K562 (cell line): ENCODE results near the gene FCHSD1. TPM values are rescaled to one million over a fixed set of nuclear protein-coding genes. Genes with fewer than 3 reads are reported as not detected.

Source experiments
- ARID4B ChIP-seq: sonication (generic); formaldehyde crosslinking; IDR thresholded peaks from 2 replicates; pipeline ENCODE4 v1.8.0; 2022; ENCODE audit warnings: mild to moderate bottlenecking, missing genetic modification reagents
- ARNT ChIP-seq, 2 experiments: fragments of 450-650 bp; IDR thresholded peaks; 2 replicates each; pipeline ENCODE4 v1.6.1; 2016; ENCODE audit warnings: mild to moderate bottlenecking in 1 of 2
- CEBPB ChIP-seq: fragments of 450-650 bp; IDR thresholded peaks from 2 replicates; pipeline ENCODE4 v1.6.1; 2016; ENCODE audit warnings: missing genetic modification characterization, missing compliant biosample characterization
- CREB1 ChIP-seq, 2 experiments: sonication (generic) in 1 of 2; formaldehyde crosslinking in 1 of 2; IDR thresholded peaks; 2 replicates each; pipeline versions ENCODE4 v1.6.1 to v1.8.0; 2012 to 2022; ENCODE audit warnings: inconsistent platforms in 1 of 2, mild to moderate bottlenecking in 1 of 2, missing genetic modification reagents in 1 of 2, moderate library complexity in 1 of 2
- FOXJ3 ChIP-seq: sonication (generic); formaldehyde crosslinking; IDR thresholded peaks from 2 replicates; pipeline ENCODE4 v1.4.0; 2020; ENCODE audit warnings: mild to moderate bottlenecking, missing genetic modification reagents
- MBD2 ChIP-seq: sonication (generic); IDR thresholded peaks from 2 replicates; pipeline ENCODE4 v1.6.1; 2016; ENCODE audit warnings: low read depth, borderline replicate concordance
- OTX1 ChIP-seq: fragments of 450-650 bp; formaldehyde crosslinking; IDR thresholded peaks from 2 replicates; pipeline ENCODE4 v1.4.0; 2022; ENCODE audit warnings: mild to moderate bottlenecking
- SAFB2 ChIP-seq: fragments of 200-400 bp; formaldehyde crosslinking; IDR thresholded peaks from 2 replicates; pipeline ENCODE4 v1.6.1; 2018; ENCODE audit warnings: borderline replicate concordance, low read length, low read depth, moderate library complexity; ENCODE audit not compliant: severe bottlenecking
- SMARCA5 ChIP-seq: fragments of 450-650 bp; IDR thresholded peaks from 2 replicates; pipeline ENCODE4 v1.6.1; 2016
- SNRNP70 ChIP-seq: fragments of 200-400 bp; formaldehyde crosslinking; optimal IDR thresholded peaks from 2 replicates; pipeline ENCODE3; 2017; ENCODE audit warnings: low read depth, low read length
- TFAP4 ChIP-seq: sonication (generic); formaldehyde crosslinking; IDR thresholded peaks from 2 replicates; pipeline ENCODE4 v1.8.0; 2022; ENCODE audit warnings: missing genetic modification reagents, mild to moderate bottlenecking, moderate library complexity, borderline replicate concordance
- TRIM28 ChIP-seq: fragments of 450-650 bp; IDR thresholded peaks from 2 replicates; pipeline ENCODE4 v1.6.1; 2017
- ZEB2 ChIP-seq: fragments of 450-650 bp; IDR thresholded peaks from 2 replicates; pipeline ENCODE4 v1.6.1; 2016
- ZNF217 ChIP-seq: sonication (generic); formaldehyde crosslinking; IDR thresholded peaks from 2 replicates; pipeline ENCODE4 v1.8.0; 2022; ENCODE audit warnings: mild to moderate bottlenecking, missing genetic modification reagents
- ZNF431 ChIP-seq: sonication (generic); formaldehyde crosslinking; IDR thresholded peaks from 2 replicates; pipeline ENCODE4 v1.8.0; 2022; ENCODE audit warnings: mild to moderate bottlenecking, missing genetic modification reagents
- polyA plus RNA-seq, 8 experiments: library from polyadenylated mRNA; depleted of rRNA in 4 of 8; stranded (reverse) in 5 of 8; unstranded in 3 of 8; fragments of >200 nt; fragmentation: Nextera tagmentation in 2 of 8; fragmentation: Illumina TruSeq in 1 of 8; extraction: Ambion mirVana in 2 of 8; extraction: Trizol in 1 of 8; gene quantifications; 2 replicates each; pipeline versions ENCODE4 v1.2.1 to v1.2.3, GENCODE V29; 2011 to 2014; ENCODE audit warnings: inconsistent platforms in 1 of 8, missing spikeins in 1 of 8
- total RNA-seq, 7 experiments: library from RNA; depleted of rRNA in 6 of 7; stranded (reverse); fragments of >200 nt in 6 of 7; fragmentation: Illumina TruSeq in 2 of 7; extraction: Trizol in 2 of 7; gene quantifications; 2 replicates each; pipeline versions ENCODE4 v1.2.1 to v1.2.3, GENCODE V29; 2011 to 2021; ENCODE audit warnings: low replicate concordance in 1 of 7
- TF ChIP-seq, protein P1 (sequence below): fragments of 450-650 bp; IDR thresholded peaks from 2 replicates; pipeline ENCODE4 v1.6.1; 2018; ENCODE audit warnings: mild to moderate bottlenecking, low read depth; ENCODE audit not compliant: partially characterized antibody
- TF ChIP-seq, protein P2 (sequence below), 2 experiments: fragments of 450-650 bp in 1 of 2; IDR thresholded peaks; 2 replicates each; pipeline ENCODE4 v1.6.1; 2011 to 2017; ENCODE audit warnings: low read depth in 2 of 2, antibody characterized with exemption in 1 of 2, borderline replicate concordance in 1 of 2, low read length in 1 of 2, mild to moderate bottlenecking in 1 of 2, mixed read lengths in 1 of 2; ENCODE audit not compliant: control insufficient read depth in 1 of 2

The FCHSD1 gene
- total and polyA plus RNA-seq, 9 of the 15 experiments (the other 6 are each of a cell fraction or from before 2014, with no cell fraction given), result 0.35 to 37.5 (median 13.6) TPM

DNA sequence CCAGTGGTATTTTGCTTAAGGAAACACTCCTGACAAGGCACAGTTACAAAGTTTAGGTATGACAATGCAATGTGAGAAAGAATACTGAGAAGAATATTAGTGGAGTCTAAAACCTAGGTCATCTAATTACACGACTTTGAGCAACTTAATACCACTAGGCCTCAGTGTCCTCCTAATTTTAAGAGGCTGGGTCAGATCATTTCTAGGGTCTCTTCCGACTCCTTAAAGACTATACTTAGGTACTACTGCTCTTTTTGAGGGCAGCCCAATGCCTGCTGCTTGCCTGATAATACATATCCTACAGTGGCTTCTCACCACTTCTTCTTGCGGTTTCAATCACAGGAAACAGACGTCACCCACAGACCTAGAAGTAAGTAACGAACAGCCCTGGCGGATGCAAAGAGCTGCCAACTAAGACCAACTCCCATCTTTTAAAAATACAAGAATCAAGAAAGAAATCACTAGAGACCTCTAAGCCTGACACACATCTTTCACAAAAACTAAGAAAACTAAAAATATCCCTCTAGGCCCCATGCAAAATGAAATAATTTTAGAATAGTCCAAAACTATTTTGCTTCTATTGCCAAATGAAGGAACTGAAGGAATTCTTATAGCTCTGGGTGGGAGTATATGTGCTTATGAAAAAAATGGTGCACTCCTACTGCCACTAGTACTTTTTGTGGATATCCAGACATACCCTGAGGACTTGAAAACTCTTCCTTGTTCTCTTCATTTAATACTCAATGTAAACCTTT is 45.5 kb downstream of the FCHSD1 start (continued):
- no peak for TF ChIP-seq CEBPB
- no peak for TF ChIP-seq FOXJ3
- no peak for TF ChIP-seq ZNF217 (CRISPR knock-in tag)
- TF ChIP-seq SMARCA5, result no peak
- TF ChIP-seq SAFB2, result no peak
- no peak for TF ChIP-seq ZEB2
- TF ChIP-seq OTX1, result no peak
- no peak for TF ChIP-seq TFAP4 (CRISPR knock-in tag)
- peak; percentile 99 for TF ChIP-seq TRIM28
- TF ChIP-seq MBD2, result peak; percentile 72; the same call in 1 of the 2 replicates
- no peak for TF ChIP-seq SNRNP70
- TF ChIP-seq, protein P1, sequence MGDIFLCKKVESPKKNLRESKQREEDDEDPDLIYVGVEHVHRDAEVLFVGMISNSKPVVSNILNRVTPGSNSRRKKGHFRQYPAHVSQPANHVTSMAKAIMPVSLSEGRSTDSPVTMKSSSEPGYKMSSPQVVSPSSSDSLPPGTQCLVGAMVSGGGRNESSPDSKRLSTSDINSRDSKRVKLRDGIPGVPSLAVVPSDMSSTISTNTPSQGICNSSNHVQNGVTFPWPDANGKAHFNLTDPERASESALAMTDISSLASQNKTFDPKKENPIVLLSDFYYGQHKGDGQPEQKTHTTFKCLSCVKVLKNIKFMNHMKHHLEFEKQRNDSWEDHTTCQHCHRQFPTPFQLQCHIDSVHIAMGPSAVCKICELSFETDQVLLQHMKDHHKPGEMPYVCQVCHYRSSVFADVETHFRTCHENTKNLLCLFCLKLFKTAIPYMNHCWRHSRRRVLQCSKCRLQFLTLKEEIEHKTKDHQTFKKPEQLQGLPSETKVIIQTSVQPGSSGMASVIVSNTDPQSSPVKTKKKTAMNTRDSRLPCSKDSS, result no peak
- no peak for TF ChIP-seq ZNF431 (CRISPR knock-in tag)
- TF ChIP-seq ARNT (IDR thresholded peaks at IDR 0.05), result peak in 1 of 2 experiments; percentile 78
- TF ChIP-seq, protein P2, sequence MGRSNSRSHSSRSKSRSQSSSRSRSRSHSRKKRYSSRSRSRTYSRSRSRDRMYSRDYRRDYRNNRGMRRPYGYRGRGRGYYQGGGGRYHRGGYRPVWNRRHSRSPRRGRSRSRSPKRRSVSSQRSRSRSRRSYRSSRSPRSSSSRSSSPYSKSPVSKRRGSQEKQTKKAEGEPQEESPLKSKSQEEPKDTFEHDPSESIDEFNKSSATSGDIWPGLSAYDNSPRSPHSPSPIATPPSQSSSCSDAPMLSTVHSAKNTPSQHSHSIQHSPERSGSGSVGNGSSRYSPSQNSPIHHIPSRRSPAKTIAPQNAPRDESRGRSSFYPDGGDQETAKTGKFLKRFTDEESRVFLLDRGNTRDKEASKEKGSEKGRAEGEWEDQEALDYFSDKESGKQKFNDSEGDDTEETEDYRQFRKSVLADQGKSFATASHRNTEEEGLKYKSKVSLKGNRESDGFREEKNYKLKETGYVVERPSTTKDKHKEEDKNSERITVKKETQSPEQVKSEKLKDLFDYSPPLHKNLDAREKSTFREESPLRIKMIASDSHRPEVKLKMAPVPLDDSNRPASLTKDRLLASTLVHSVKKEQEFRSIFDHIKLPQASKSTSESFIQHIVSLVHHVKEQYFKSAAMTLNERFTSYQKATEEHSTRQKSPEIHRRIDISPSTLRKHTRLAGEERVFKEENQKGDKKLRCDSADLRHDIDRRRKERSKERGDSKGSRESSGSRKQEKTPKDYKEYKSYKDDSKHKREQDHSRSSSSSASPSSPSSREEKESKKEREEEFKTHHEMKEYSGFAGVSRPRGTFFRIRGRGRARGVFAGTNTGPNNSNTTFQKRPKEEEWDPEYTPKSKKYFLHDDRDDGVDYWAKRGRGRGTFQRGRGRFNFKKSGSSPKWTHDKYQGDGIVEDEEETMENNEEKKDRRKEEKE (IDR thresholded peaks at IDR 0.05; ENCODE audit: borderline replicate concordance in 1 of 2, control insufficient read depth in 1 of 2, low read depth in 2 of 2, low read length in 1 of 2), result 0 out of 4 replicates have a peak, but pooled peaks of 1 of the 2 experiments have one; percentile 35
- peak; percentile 75 for TF ChIP-seq CREB1 (IDR thresholded peaks at IDR 0.05)
- no peak for TF ChIP-seq CREB1 (CRISPR knock-in tag; IDR thresholded peaks at IDR 0.05)
- TF ChIP-seq ARID4B (CRISPR knock-in tag), result no peak
